ENCODE data around the gene DCAF8L2. TPM values are rescaled to one million over a fixed set of nuclear protein-coding genes. Genes with fewer than 3 reads are reported as not detected.

Gene DCAF8L2
- polyA plus RNA-seq, 2 of the 4 experiments (the other 2 are of a cell fraction) = not detected

- 4% methylated on average over 3 of the region's 3 CpGs for WGBS (ENCODE audit: missing lambda C conversion rate)
- ChIA-PET POLR2A (no interaction called here), CTCF (no interaction called here)
- H3K4me2 ChIP-seq = no peak overlapping the region
- no peaks in the 10 kb centered on the region for H3K9me3 ChIP-seq
- TF ChIP-seq RAD21 (conservative IDR thresholded peaks at IDR 0.05 in 1 of 2, IDR thresholded peaks at IDR 0.05 in 1 of 2) (peak; percentile 29 to 37; a peak in 3 of 5 replicates), POLR2A (IDR thresholded peaks at IDR 0.05; ENCODE audit: low read length) (no peak)
- H3K4me3 ChIP-seq = no peak overlapping the region
- H3K27ac ChIP-seq = no peak overlapping the region
- no peaks in the 10 kb centered on the region for H3K4me1 ChIP-seq
- peak; percentile 4 to 21 for DNase-seq (ENCODE audit: low read depth in 1 of 2, low spot score in 1 of 2)
- FAIRE-seq = peak; percentile 93
- no peak for ATAC-seq
These were observed 34.6 kb upstream of the DCAF8L2 start for GRCh38 chrX:27555514-27555913.

- Histone ChIP-seq H3K4me3 (no peak overlapping the region), H3K4me1 (no peaks in the 10 kb centered on the region), H3K4me2 (no peak overlapping the region), H3K27ac (no peak overlapping the region), H3K9me3 (no peaks in the 10 kb centered on the region)
- TF ChIP-seq PBX3 (IDR thresholded peaks at IDR 0.05) = no peak
- TF ChIP-seq KDM1A (IDR thresholded peaks at IDR 0.05; ENCODE audit: low read depth) = no peak
- no peak for TF ChIP-seq EHF (CRISPR knock-in tag; IDR thresholded peaks at IDR 0.05)
- no peak for TF ChIP-seq MAX (IDR thresholded peaks at IDR 0.05)
- 13% methylated on average over 3 of the region's 5 CpGs for WGBS (ENCODE audit: missing lambda C conversion rate)
- ATAC-seq (no peak), DNase-seq (ENCODE audit: low read depth in 1 of 2, low spot score in 1 of 2) (no peak), FAIRE-seq (no peak)
- POLR2A ChIA-PET = no interaction called here
- CTCF ChIA-PET = no interaction called here
These were observed 24.2 kb upstream of the DCAF8L2 start for GRCh38 chrX:27565992-27566391.

DNA sequence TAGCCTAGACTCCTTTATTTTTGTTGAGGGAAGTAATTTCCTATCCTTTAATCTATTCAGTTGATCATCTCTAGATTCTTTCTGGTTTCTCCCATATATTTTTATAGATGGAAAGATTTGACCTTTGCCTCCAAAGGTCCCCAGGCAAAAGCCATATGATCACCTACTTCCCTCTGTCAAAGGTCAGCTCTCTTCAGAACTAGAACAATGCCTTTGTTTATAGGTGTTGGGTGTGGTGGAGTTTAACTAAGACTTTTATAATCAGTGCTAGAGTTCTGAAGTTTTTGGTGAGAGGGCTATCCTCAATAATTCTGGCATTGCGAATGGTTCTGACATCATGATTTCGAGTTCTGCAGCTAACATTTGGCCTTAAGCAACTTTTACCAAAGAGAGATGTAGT is 19.0 kb upstream of the DCAF8L2 start:
- Histone ChIP-seq H3K9me3 (no peaks in the 10 kb centered on the region), H3K27ac (no peak overlapping the region), H3K4me1 (no peaks in the 10 kb centered on the region), H3K4me3 (no peak overlapping the region), H3K4me2 (no peak overlapping the region)
- ATAC-seq (no peak), DNase-seq (ENCODE audit: low read depth in 1 of 2, low spot score in 1 of 2) (no peak), FAIRE-seq (no peak)
- ChIA-PET POLR2A (no interaction called here), CTCF (no interaction called here)
- TF ChIP-seq ZFP36 (IDR thresholded peaks at IDR 0.05; ENCODE audit: borderline replicate concordance, partially characterized antibody) = no peak
- TF ChIP-seq JUN (IDR thresholded peaks at IDR 0.05) = no peak
- TF ChIP-seq NFE2L2 (conservative IDR thresholded peaks at IDR 0.05; ENCODE audit: low read length) = no peak
- no peak for TF ChIP-seq FOSB (CRISPR knock-in tag; IDR thresholded peaks at IDR 0.05)
- no peak for TF ChIP-seq HOXB13 (CRISPR knock-in tag; IDR thresholded peaks at IDR 0.05; ENCODE audit: low read depth)
- no peak for TF ChIP-seq RCOR1 (IDR thresholded peaks at IDR 0.05; ENCODE audit: low read depth, low read length)
- no peak for TF ChIP-seq MAFK (IDR thresholded peaks at IDR 0.05; ENCODE audit: partially characterized antibody)
- TF ChIP-seq BHLHE40 (IDR thresholded peaks at IDR 0.05; ENCODE audit: low read depth, low read length) = no peak
- no peak for TF ChIP-seq PHF8 (IDR thresholded peaks at IDR 0.05; ENCODE audit: borderline replicate concordance, low read depth)
- 30% methylated on average over 2 of the region's 2 CpGs for WGBS (ENCODE audit: missing lambda C conversion rate)

DNA sequence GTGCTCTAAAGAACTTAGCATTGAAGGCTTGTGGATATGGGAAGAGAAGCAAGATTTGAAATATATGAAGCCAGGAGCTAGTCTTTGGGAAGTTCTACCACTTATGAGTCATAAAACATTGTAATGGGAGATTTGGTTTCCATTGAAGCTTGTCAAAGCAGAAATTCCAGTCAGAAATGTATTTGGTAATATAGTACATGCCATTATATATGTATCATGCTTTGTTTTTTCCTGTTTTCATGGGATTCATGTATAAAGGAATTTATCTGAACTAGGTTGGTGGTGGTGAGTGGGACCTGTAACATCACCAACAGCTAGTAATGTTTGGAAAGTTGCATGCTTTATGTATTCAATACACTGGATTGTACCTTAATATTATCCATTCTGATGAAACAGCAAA is 14.6 kb upstream of the DCAF8L2 start:
- ATAC-seq (no peak), DNase-seq (ENCODE audit: low read depth in 1 of 2, low spot score in 1 of 2) (no peak), FAIRE-seq (peak; percentile 79)
- no peak overlapping the region for H3K27ac ChIP-seq
- POLR2A ChIA-PET = no interaction called here
- CTCF ChIA-PET = no interaction called here
- TF ChIP-seq MAZ (IDR thresholded peaks at IDR 0.05; ENCODE audit: borderline replicate concordance, low read depth, low read length) (no peak), ZFP36 (IDR thresholded peaks at IDR 0.05; ENCODE audit: borderline replicate concordance, partially characterized antibody) (no peak), HEYL (CRISPR knock-in tag; IDR thresholded peaks at IDR 0.05) (no peak), JUNB (IDR thresholded peaks at IDR 0.05) (no peak), ZNF302 (CRISPR knock-in tag; IDR thresholded peaks at IDR 0.05) (no peak), RARB (CRISPR knock-in tag; IDR thresholded peaks at IDR 0.05) (no peak), RCOR1 (IDR thresholded peaks at IDR 0.05; ENCODE audit: low read depth, low read length) (no peak), CBX8 (IDR thresholded peaks at IDR 0.05) (no peak), GATA3 (IDR thresholded peaks at IDR 0.05; ENCODE audit: borderline replicate concordance) (no peak), SMC3 (IDR thresholded peaks at IDR 0.05) (no peak), CBX2 (IDR thresholded peaks at IDR 0.05; ENCODE audit: borderline replicate concordance, low read depth) (no peak), ZSCAN20 (CRISPR knock-in tag; IDR thresholded peaks at IDR 0.05) (no peak), POLR2AphosphoS2 (conservative IDR thresholded peaks at IDR 0.05; ENCODE audit: low read length) (no peak)
- H3K4me3 ChIP-seq = no peak overlapping the region
- no peaks in the 10 kb centered on the region for H3K9me3 ChIP-seq
- H3K4me1 ChIP-seq = no peaks in the 10 kb centered on the region
- H3K4me2 ChIP-seq = no peak overlapping the region

Measured in A549 (cell line).